ENCODE measurements around the gene CCDC150. TPM values are rescaled to one million over a fixed set of nuclear protein-coding genes. Genes with fewer than 3 reads are reported as not detected.
"Not testable (repeated sequence)": the region's sequence is repeated elsewhere in the genome, so short reads cannot be mapped to it uniquely, and the experiment has no call there.

Gene CCDC150
- polyA plus RNA-seq, 3 donors: 0.11 to 0.19 (median 0.17) TPM

DNA sequence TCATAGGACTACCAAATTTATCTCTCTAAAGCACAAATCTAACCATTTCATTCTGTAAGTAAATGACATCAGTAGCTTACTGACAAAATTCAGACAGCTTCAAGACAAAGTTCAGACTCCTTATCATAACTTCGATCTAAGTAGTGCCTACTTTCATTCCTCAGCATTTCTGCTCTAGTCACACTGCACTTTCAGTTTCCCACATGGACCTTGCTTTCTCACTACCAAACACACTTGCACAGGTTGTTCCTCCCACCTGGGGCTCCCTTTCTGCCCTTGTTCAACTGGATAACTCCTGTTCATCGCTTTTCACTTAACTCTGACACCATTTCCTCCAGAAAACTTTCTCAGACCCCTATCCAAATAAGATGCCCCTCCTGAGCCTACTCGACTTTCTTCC is 22.1 kb upstream of the CCDC150 start:
- H3K27ac ChIP-seq (ENCODE audit: low read depth, low read length): no peak overlapping the region
- 65 to 84% (median 79%) methylated on average over 3 of the region's 3 CpGs for WGBS, 3 donors

DNA sequence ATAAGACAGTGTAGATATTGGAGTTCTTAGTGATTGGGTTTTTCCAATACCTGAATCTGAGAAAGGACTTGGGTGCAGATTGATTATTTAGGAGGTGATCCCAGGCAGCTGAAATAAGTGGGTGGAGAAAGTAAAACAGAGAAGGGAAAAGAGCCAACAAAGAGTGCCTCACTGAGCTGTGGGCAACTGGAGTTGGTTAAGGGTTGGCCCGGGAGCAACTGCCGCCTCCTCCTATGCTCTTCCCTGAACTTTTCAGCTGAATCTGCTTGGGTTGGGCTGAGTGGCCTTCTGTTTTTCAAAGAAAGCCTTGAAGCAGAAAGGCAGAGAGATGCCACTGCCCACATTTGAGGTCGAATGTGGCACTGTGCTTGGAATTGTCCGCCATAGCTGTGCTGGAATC is 20.9 kb upstream of the CCDC150 start:
- 92 to 95% (median 93%) methylated on average over 4 of the region's 4 CpGs for WGBS, 3 donors
- no peak overlapping the region for H3K27ac ChIP-seq (ENCODE audit: low read depth, low read length)

DNA sequence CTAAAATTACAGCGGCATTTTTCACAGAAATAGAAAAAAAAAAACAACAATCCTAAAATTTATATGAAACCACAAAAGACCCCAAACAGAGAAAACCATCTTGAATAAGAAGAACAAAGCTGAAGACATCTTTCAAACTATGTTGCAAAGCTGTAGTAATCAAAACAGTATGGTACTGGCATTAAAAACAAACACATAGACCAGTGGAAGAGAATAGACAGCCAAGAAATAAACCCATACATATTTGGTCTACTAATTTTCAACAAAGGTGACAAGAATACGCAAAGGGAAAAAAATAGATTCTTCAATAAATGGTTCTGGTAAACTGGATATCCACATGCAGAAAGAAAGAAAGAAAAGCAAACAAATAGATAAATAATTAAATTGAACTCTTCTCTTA is 9.0 kb upstream of the CCDC150 start:
- no peak overlapping the region for H3K27ac ChIP-seq (ENCODE audit: low read depth, low read length)
- 70 to 97% (median 93%) methylated on average over 2 of the region's 2 CpGs for WGBS, 3 donors

DNA sequence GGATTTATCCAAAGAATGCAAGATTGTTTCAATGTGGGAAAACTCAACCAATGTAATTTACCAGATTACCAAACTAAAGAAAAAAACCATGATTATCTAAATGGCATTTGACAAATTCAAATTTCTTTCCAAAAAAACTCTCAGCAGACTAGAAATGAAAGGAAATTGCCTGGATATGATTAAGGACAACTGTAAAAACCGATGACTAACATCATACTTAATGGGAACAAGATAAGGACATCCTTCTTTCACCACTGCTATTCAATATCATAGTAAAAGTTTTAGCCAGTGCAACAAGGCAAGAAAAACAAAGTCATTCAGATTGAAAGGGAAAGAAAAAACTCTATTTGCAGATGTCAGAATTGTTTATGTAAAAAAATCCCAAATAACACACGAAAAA is 4.4 kb upstream of the CCDC150 start:
- H3K27ac ChIP-seq (ENCODE audit: low read depth, low read length): no peak overlapping the region
- 68 to 77% (median 75%) methylated on average over 2 of the region's 2 CpGs for WGBS, 3 donors

DNA sequence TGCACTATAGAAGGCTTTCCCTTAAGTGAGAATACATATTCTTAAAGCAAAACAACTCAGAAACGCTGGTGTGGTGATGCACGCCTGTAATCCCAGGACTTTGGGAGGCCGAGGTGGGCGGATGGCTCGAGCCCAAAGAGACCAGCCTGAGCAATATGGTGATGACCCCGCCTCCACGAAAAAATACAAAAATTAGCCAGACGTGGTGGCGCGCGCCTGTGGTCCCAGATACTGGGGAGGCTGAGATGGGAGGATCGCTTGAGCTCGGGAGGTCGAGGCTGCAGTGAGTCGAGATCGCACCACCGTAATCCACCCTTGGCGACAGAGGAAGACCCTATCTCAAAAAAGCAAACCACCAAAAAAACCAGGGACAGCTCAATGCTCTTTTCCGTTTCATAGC is 750 bp upstream of the CCDC150 start:
- no peak overlapping the region for H3K27ac ChIP-seq (ENCODE audit: low read depth, low read length)
- 92 to 95% (median 95%) methylated on average over 19 of the region's 19 CpGs for WGBS, 3 donors

DNA sequence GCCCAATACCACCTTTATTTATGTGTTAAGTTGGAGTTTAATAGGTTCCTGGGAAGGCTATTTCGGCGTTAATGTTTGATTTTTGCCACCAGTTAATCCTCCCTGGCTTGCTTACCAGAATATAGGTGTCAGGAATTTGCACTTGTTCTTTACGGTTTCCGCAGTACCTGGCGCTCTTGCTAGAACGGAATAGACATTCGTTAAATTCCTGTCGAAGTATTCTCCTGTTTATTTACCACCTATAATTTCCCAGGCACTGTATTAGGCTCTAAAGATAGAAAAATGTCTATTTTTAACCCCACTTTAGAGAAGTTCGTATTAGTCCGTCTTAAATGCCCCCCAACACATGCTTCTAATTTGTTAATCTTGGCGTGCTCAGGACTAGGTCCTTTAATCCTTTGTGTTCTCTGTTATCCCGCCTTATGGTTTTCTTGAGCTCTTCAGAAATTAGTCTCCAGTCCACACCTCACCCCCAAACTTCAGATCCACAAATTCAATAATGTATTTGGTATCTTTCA is 575 bp downstream of the CCDC150 start:
- 8 to 14% (median 11%) methylated on average over 12 of the region's 12 CpGs for WGBS, 3 donors
- no peak overlapping the region for H3K27ac ChIP-seq (ENCODE audit: low read depth, low read length)

DNA sequence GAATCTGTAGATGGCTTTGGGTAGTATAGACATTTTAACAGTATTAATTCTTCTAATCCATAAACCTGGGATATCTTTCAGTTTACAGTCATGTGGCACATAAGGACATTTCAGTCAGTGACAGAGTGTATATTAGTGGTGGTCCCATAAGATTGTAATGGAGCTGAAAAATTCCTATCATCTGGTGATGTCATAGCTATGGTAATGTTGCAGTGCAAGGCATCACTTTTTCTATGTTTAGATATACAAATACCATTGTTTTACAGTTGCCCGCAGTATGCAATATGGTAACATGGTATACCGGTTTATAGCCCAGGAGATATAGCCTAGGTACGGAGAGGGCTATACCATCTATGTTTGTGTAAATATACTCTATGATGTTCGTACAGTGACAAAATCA is 9.7 kb downstream of the CCDC150 start:
- no peak overlapping the region for H3K27ac ChIP-seq (ENCODE audit: low read depth, low read length)
- whole genome bisulfite sequencing, 3 donors: 96 to 98% (median 98%) methylated on average over 4 of the region's 4 CpGs

DNA sequence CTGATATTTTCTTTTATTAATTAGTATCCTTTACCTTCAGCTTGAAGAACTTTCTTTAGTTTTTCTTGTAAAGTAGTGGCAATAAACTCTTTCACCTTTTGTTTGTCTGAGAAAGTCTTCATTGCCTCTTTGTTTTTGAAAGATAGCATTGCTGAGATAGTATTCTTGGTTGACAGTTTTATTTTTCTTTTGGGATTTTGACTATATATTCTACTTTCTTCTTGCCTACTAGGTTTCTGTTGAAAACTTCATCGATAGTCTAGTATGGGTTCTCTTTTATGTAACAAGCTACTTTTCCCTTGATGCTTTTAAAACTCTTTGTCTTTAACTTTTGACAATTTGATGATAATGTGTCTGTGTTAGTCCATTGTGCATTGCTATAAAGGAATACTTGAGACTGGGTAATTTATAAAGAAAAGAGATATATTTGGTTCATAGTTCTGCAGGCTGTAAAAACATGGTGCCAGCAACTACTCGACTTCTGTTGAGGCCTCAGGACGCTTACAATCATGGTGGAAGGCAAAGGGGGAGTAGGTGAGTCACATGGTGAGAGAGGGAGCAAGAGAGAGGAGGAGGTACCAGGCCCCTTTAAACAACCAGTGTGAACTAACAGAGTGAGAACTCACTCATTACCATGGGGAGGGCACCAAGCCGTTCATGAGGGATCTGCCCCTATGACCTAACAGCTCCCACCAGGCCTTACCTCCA is 12.0 kb downstream of the CCDC150 start:
- 71 to 74% (median 73%) methylated on average over 4 of the region's 4 CpGs for WGBS, 3 donors
- H3K27ac ChIP-seq (ENCODE audit: low read depth, low read length): no peak overlapping the region

DNA sequence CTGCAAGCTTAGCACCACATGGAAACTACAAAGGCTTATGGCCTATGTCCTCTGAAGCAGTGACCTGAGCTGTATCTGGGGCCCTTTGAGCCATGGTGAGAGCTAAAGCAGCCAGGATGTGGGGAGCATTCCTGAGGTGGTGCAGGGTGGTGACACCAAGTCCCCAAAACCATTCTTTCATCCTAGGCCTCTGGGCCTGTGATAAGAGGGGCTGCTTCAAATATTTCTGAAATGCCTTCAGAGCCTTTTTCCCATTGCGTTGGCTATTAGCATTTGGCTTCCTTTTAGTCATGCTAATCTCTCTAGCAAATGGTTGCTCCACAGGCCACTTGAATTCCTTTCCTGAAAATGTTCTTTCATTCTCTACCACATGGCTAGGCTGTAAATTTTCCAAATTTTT is 13.4 kb downstream of the CCDC150 start:
- H3K27ac ChIP-seq (ENCODE audit: low read depth, low read length): no peak overlapping the region
- WGBS, 3 donors: 85 to 100% (median 95%) methylated on average over 1 of the region's 1 CpG

DNA sequence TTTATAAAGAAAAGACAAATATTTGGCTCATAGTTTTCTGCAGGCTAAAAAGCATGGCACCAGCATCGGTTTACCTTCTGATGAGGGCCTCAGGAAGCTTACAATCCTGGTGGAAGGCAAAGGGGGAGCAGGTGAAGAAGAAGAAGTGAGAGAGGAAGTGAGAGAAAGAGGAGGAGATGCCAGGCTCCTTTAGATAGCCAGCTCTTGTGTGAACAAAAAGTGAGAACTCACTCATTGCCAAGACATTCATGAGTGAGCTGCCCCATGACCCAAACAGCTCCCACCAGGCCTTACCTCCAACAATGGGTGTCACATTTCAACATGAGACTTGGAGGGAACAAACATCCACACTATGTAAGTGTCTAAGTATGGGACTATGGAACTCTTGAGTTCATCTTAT is 14.3 kb downstream of the CCDC150 start:
- WGBS, 3 donors: 86 to 91% (median 91%) methylated on average over 1 of the region's 1 CpG
- no peak overlapping the region for H3K27ac ChIP-seq (ENCODE audit: low read depth, low read length)

DNA sequence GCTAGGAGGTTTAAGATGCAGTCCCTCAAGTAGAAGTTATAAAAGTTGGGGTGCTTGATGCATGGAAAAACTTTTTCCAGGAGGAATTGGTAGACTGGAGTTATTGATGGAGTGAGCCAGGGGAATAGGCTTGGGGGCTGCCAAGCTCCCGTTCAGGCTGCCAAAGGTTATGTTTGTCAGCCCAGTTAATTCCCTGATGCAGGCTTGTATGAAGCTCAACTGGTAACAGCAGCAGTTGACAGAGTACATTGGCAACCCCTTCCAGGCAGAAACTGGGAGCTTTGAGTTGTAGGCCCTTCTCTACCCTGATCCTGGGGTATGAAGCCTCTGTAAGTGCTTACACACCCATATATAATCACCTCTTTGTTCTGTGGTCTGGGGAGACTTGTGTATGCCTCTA is 16.2 kb downstream of the CCDC150 start:
- 37 to 68% (median 56%) methylated on average over 1 of the region's 1 CpG for WGBS, 3 donors

DNA sequence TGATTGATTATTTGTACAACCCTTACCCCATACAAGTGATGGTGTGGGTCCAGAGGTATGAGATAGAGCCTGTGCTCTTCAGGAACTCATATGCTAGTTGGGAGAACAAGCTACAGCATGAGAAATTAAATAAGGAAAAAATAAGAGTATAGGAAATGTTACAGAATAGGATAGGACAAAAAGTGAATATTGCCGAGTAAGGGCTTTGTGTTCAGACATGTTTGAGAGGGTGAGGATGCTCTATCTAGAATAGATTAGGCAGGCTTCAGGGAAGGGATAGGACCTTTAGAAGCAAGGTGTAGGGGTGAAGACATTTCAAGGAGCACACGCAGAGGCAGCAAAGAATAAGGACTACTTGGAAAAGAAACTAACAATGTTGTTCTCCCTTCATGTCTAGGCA is 17.8 kb downstream of the CCDC150 start:
- 98 to 99% (median 99%) methylated on average over 2 of the region's 2 CpGs for WGBS, 3 donors
- H3K27ac ChIP-seq (ENCODE audit: low read depth, low read length): no peak overlapping the region

More for the DNA sequence above, 16.2 kb downstream of the CCDC150 start:
- H3K27ac ChIP-seq (ENCODE audit: low read depth, low read length): no peak overlapping the region

DNA sequence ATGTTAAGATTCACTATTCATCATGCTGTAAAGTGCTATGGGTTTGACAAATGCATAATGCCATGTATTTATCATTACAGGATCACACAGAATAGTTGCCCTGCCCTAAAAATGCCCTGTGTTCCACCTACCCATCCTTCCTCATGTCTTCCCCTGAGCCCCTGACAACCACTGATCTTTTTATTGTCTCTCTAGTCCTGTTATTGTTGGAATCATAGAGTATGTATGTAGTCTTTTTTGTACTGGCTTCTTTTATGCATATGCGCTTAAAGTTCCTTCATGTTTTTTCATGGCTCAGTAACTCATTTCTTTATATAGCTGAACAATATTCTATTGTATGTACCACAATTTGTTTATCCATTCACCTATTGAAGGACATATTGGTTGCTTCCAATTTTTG is 20.3 kb downstream of the CCDC150 start:
- 97 to 100% (median 100%) methylated on average over 1 of the region's 1 CpG for WGBS, 3 donors
- H3K27ac ChIP-seq (ENCODE audit: low read depth, low read length): no peak overlapping the region

DNA sequence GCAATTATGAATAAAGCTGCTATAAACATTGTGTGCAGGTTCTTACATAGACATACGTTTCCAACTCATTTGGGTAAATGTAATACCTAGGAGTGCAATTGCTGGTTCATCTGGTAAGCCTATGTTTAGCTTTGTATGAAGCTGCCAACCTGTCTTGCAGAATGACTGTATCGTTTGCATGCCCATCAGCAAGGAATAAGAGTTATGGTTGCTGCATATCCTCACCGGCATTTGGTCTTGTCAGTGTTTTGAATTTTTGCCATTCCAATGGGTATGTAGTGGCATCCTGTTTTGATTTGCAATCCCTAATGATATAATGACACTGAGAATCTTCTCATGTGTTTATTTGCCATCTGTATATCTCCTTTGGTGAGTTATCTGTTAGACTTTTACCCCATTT is 20.7 kb downstream of the CCDC150 start:
- WGBS, 3 donors: 83 to 95% (median 91%) methylated on average over 3 of the region's 3 CpGs
- H3K27ac ChIP-seq (ENCODE audit: low read depth, low read length): no peak overlapping the region

DNA sequence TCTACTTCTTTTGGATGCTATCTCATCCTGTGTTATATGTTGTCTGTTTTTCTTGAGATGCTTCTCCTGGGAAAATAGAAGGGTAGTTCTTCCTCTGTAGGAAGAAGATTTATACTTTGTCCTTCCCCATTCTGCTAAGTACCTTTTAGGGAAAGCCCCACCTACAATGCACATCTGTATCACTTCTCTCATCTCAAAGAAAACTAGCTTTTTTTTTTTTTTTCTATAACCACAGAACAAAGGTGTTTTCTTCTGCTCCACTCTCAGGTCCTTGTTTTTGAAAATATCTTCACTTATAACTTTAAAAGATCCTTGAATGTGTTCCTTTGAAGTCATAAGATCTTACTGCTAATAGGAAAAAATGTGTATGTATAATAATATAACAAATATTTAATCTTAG is 30.8 kb downstream of the CCDC150 start:
- no peak overlapping the region for H3K27ac ChIP-seq (ENCODE audit: low read depth, low read length)

DNA sequence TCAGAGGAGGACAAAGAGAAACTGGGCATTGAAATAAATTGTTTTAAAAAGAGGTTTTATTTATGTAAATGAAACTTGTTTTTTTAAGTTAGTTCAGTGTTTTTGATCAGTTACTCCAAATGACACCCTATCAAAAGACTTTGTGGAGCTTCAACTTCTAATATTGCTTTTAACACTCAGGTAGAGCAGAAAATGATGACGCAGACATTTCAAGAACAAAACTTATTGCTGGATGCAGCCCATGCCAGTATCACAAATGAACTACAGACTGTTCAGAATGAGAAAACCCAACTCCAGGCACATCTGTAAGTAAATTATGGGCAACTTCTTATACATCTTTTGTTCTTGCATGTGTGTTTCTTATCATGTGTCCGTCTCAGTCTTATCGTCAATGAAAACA is 36.4 kb downstream of the CCDC150 start:
- WGBS, 3 donors: 91 to 92% (median 92%) methylated on average over 3 of the region's 3 CpGs
- no peak overlapping the region for H3K27ac ChIP-seq (ENCODE audit: low read depth, low read length)

DNA sequence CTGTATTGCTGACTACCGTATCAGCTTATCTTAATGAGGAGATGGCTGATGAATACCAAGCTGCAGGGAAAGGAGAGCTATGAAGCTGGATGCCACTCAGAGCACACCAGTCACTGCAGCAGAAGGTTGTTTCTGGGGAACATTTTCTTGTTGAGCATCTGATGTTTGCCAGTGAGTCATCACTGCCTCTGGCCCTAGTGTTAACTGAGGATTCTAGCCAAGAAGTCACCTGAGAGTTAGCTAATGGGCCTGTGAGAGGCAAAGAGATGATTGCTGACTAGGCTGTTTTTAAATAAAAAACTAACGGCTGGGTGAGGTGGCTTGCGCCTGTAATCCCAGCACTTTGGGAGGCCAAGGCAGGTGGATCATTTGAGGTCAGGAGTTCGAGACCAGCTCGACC is 37.9 kb downstream of the CCDC150 start:
- 89 to 98% (median 93%) methylated on average over 5 of the region's 5 CpGs for WGBS, 3 donors
- H3K27ac ChIP-seq (ENCODE audit: low read depth, low read length): no peak overlapping the region

DNA sequence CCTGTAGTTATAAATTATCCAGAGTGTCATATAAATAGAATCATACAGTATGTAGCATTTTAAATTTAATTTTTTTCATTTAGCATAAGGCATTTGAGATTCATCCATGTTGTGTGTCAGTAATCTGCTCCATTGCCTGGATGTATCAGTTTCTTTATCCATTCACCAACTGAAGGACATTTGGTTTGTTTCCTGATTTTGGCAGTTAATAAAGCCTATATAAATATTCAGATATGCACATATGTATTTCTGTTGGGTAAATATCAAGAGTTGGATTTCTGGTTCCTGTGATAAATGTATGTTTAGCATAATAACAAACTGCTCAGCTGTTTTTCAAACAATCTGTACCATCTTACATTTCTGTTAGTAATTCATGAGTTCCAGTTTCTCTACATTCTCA is 39.9 kb downstream of the CCDC150 start:
- H3K27ac ChIP-seq (ENCODE audit: low read depth, low read length): no peak overlapping the region

DNA sequence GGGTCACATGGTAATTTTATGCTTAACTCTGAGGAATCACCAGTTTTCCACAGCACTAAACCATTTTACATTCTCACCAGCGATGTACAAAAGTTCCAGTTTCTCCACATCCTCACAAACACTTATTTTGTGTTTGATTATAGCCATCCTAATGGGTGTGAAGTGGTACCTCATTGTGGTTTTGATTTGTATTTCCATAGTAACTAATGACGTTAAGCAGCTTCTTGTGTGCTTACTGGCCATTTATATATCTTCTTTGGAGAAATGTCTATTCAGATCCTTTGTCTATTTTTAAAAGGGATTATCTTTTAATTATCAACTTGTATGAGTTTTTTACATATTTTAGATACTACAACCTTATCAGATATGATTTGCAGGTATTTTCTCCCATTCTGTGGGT is 42.0 kb downstream of the CCDC150 start:
- 95 to 99% (median 99%) methylated on average over 2 of the region's 2 CpGs for WGBS, 3 donors
- H3K27ac ChIP-seq (ENCODE audit: low read depth, low read length): no peak overlapping the region

DNA sequence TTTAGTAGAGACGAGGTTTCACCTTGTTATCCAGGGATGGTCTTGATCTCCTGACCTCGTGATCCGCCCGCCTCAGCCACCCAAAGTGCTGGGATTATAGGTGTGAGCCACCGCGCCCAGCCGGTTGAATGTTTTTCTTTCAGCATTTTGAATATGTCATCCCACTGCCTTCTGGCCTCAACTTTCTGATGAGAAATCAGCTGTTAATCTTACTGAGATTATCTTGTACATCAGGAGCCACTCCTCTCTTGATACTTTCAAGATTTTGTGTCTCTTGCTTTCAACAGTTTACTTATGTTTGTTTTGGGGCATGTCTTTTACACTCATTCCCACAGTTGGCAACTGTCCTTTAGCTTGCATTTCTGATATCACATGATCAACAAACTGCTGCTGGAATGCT is 46.3 kb downstream of the CCDC150 start:
- WGBS, 3 donors: 91 to 99% (median 95%) methylated on average over 7 of the region's 7 CpGs
- H3K27ac ChIP-seq (ENCODE audit: low read depth, low read length): no peak overlapping the region

DNA sequence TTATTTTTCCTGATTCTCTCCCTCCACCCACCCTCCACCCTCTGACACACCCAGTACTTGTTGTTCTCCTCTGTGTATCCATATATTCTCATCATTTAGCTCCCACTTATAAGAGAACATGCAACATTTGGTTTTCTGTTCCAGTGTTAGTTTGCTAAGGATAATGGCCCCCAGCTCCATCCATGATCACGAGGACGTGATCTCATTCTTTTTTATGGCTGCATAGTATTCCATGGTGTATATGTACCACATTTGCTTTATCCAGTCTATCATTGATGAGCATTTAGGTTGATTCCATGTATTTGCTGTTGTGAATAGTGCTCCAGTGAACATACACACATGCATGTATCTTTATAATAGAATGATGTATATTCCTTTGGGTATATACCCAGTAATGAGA is 47.2 kb downstream of the CCDC150 start:
- H3K27ac ChIP-seq (ENCODE audit: low read depth, low read length): not testable (repeated sequence)
- WGBS, 3 donors: 94 to 99% (median 97%) methylated on average over 2 of the region's 2 CpGs

Data from adipose tissue (tissue), 3 donors.